HL-60 (cell line): ENCODE measurements around the gene MS4A18.

Source experiments
- GABPA ChIP-seq: IDR thresholded peaks from 2 replicates; pipeline ENCODE4 v1.6.1; 2012; ENCODE audit warnings: low read depth
- POLR2AphosphoS5 ChIP-seq: IDR thresholded peaks from 2 replicates; pipeline ENCODE4 v1.6.1; 2012; ENCODE audit warnings: low read depth
- TF ChIP-seq, protein P1 (sequence below): IDR thresholded peaks from one replicate; pipeline ENCODE4 v1.5.1; 2011; ENCODE audit warnings: low read length, control low read depth, inconsistent platforms; ENCODE audit not compliant: insufficient read depth

DNA sequence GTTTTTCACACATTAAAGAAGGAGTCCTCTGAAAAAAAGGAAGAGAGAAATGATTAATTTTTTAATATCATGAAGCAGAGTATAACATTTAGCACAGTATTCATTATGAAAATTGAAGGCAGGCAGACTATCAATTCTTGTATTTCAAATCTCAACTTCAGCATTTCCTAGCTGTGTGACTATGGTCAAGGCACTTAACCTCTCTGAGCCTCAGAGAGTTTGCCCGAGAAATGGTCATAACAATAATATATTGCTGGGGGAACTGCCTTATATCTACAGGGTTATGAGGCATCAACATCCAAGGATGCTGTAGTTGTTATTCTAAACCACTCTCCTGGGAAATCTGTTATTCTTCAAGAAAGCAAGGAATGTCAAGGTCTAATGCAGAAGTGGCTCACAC is 1.1 kb downstream of the MS4A18 start:
- TF ChIP-seq, protein P1, sequence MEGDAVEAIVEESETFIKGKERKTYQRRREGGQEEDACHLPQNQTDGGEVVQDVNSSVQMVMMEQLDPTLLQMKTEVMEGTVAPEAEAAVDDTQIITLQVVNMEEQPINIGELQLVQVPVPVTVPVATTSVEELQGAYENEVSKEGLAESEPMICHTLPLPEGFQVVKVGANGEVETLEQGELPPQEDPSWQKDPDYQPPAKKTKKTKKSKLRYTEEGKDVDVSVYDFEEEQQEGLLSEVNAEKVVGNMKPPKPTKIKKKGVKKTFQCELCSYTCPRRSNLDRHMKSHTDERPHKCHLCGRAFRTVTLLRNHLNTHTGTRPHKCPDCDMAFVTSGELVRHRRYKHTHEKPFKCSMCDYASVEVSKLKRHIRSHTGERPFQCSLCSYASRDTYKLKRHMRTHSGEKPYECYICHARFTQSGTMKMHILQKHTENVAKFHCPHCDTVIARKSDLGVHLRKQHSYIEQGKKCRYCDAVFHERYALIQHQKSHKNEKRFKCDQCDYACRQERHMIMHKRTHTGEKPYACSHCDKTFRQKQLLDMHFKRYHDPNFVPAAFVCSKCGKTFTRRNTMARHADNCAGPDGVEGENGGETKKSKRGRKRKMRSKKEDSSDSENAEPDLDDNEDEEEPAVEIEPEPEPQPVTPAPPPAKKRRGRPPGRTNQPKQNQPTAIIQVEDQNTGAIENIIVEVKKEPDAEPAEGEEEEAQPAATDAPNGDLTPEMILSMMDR, result no peak
- TF ChIP-seq POLR2AphosphoS5 (no peak), GABPA (no peak)
